Suprapubic skin (tissue), 4 donors: ENCODE measurements around the gene GAL3ST2.

Source experiments
- EP300 ChIP-seq: sonication (generic); formaldehyde crosslinking; IDR thresholded peaks from one replicate; pipeline ENCODE4 v1.6.1; 2017; ENCODE audit warnings: antibody characterized with exemption
- POLR2A ChIP-seq, 2 donors: fragments of 450-650 bp; IDR thresholded peaks; one replicate each; pipeline ENCODE4 v1.6.1; 2017; ENCODE audit warnings: antibody characterized with exemption in 2 of 2, mild to moderate bottlenecking in 2 of 2, moderate library complexity in 2 of 2
- POLR2AphosphoS5 ChIP-seq, 3 donors: sonication (generic); formaldehyde crosslinking; IDR thresholded peaks; one replicate each; pipeline ENCODE4 v1.6.1; 2017; ENCODE audit warnings: antibody characterized with exemption in 3 of 3
- TF ChIP-seq, protein P1 (sequence below), 2 donors: fragments of 200-600 bp in 1 of 2; fragments of 450-650 bp in 1 of 2; sonication (generic) in 1 of 2; IDR thresholded peaks; one replicate each; pipeline ENCODE4 v1.5.1; 2016 to 2019; ENCODE audit warnings: antibody characterized with exemption in 2 of 2, mild to moderate bottlenecking in 1 of 2, moderate library complexity in 1 of 2

DNA sequence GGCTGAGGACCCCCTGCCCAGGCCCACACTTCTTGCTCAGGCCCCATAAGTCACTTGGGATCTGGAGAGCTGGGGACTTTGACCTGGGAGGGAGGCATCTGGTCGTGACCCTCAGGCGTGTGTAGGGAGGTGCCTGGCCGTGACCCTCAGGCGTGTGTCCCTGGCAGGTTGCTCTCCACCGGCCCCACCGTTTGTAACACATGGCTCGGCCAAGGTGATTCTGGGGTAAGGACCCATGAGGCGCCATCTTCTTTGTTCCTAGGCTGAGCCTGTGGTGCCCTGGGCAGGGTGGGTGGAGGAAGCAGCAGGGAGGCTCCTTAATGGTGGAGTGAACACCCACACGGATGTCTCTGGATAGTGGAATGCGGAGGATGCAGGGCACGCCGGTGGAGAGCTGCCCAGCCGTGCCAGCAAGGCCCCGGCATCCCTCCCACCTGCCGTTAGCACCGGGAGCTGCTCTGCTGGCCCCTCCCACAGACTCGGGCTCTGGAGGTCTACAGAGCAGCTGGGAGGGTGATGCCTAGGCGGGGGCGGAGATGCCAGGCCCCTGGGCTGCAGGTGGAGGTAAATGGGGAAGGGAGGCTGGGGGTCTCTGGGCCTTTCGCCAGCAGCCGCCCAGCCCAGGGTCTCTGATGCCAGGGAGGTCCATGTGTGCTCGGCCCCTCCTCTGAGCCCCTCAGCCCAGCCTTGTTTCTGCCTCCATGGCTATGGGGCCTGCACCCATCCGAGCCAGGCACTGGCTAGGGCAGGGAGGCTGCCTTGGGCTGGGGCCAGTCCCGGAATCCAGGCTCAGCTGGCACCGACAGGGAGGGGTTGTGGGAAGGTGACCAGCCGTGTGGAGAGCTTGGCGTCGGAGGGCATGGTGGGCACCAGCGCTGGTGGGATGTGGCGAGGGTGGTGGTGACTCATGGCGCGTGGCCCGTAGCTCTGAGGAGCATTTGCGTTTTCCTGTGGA is 1.1 kb upstream of the GAL3ST2 start:
- TF ChIP-seq, protein P1, sequence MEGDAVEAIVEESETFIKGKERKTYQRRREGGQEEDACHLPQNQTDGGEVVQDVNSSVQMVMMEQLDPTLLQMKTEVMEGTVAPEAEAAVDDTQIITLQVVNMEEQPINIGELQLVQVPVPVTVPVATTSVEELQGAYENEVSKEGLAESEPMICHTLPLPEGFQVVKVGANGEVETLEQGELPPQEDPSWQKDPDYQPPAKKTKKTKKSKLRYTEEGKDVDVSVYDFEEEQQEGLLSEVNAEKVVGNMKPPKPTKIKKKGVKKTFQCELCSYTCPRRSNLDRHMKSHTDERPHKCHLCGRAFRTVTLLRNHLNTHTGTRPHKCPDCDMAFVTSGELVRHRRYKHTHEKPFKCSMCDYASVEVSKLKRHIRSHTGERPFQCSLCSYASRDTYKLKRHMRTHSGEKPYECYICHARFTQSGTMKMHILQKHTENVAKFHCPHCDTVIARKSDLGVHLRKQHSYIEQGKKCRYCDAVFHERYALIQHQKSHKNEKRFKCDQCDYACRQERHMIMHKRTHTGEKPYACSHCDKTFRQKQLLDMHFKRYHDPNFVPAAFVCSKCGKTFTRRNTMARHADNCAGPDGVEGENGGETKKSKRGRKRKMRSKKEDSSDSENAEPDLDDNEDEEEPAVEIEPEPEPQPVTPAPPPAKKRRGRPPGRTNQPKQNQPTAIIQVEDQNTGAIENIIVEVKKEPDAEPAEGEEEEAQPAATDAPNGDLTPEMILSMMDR (IDR thresholded peaks at IDR 0.05) = no peak
- TF ChIP-seq POLR2A (IDR thresholded peaks at IDR 0.05) (no peak), POLR2AphosphoS5 (IDR thresholded peaks at IDR 0.05) (no peak), EP300 (no peak)
